Epithelial cell of esophagus (primary cell): ENCODE results near the gene DEXI.

Experiments used
- DNase-seq: peaks from one replicate; pipeline ENCODE4 v3.0.0; 2010; ENCODE audit warnings: low read depth
- H3K4me3 ChIP-seq: 2 replicates; pipeline ENCODE4 v1.5.1; 2011; ENCODE audit warnings: mild to moderate bottlenecking, low read length, control low read depth
- CTCF ChIP-seq: IDR thresholded peaks from 2 replicates; pipeline ENCODE4 v1.5.1; 2011; ENCODE audit warnings: low read depth, mild to moderate bottlenecking, low read length, control low read depth, inconsistent platforms; ENCODE audit not compliant: insufficient read depth; ENCODE audit errors: missing control alignments

Gene DEXI

GRCh38 chr16:10907757-10908045 lies 34.6 kb downstream of the DEXI start:
- DNase-seq = no peak
- H3K4me3 ChIP-seq = no peak overlapping the region
- no peak for TF ChIP-seq CTCF

- no peak overlapping the region for H3K4me3 ChIP-seq
- DNase-seq = no peak
- TF ChIP-seq CTCF = no peak
Observed at GRCh38 chr16:10906914-10907756, 35.1 kb downstream of the DEXI start.

GRCh38 chr16:10906482-10906881 lies 35.8 kb downstream of the DEXI start:
- H3K4me3 ChIP-seq = no peak overlapping the region
- no peak for DNase-seq
- TF ChIP-seq CTCF = no peak

- no peak for TF ChIP-seq CTCF
- no peak overlapping the region for H3K4me3 ChIP-seq
- no peak for DNase-seq
Observed at GRCh38 chr16:10902999-10903398, 39.3 kb downstream of the DEXI start.

GRCh38 chr16:10897134-10897533 lies 45.1 kb downstream of the DEXI start:
- TF ChIP-seq CTCF = no peak
- DNase-seq = no peak
- H3K4me3 ChIP-seq = no peak overlapping the region

- no peak overlapping the region for H3K4me3 ChIP-seq
- TF ChIP-seq CTCF = no peak
- no peak for DNase-seq
Observed at GRCh38 chr16:10896723-10897122, 45.5 kb downstream of the DEXI start.

GRCh38 chr16:10896165-10896564 lies 46.1 kb downstream of the DEXI start:
- no peak overlapping the region for H3K4me3 ChIP-seq
- no peak for DNase-seq
- no peak for TF ChIP-seq CTCF
